Activated CD8-positive, alpha-beta T cell treated with anti-CD3 and anti-CD28 coated beads for 36 hours (primary cell): ENCODE data around the gene SMG7. TPM values are rescaled to one million over a fixed set of nuclear protein-coding genes. Genes with fewer than 3 reads are reported as not detected.

ENCODE experiments used
- ATAC-seq: fragments of 200-7000 bp; cut with Tn5 transposase; one replicate; pipeline ENCODE4 v1.10.0; 2021; ENCODE audit warnings: mild to moderate bottlenecking, moderate library complexity
- CTCF ChIA-PET: fragments of 350-600 bp; sonication (Branson Sonifier 250); formaldehyde crosslinking; loops from one replicate; lab custom pipeline; 2021; ENCODE audit warnings: antibody characterized with exemption; lab: Charles Lee
- POLR2A ChIA-PET: fragments of 350-600 bp; sonication (Branson Sonifier 250); formaldehyde crosslinking; loops from one replicate; lab custom pipeline; 2021; ENCODE audit warnings: antibody characterized with exemption; lab: Charles Lee
- DNase-seq: peaks from one replicate; pipeline ENCODE4 v3.0.0-alpha.2; 2020
- H3K27ac Mint-ChIP-seq: one replicate; pipeline ENCODE4 v1.8.0; 2021; ENCODE audit warnings: mild to moderate bottlenecking, mixed read lengths
- H3K27me3 Mint-ChIP-seq: one replicate; pipeline ENCODE4 v1.8.0; 2021; ENCODE audit warnings: mixed read lengths
- H3K36me3 Mint-ChIP-seq: one replicate; pipeline ENCODE4 v1.8.0; 2021; ENCODE audit warnings: low read depth, mixed read lengths
- H3K4me1 Mint-ChIP-seq: one replicate; pipeline ENCODE4 v1.8.0; 2021; ENCODE audit warnings: low read depth, mixed read lengths
- H3K4me3 Mint-ChIP-seq: one replicate; pipeline ENCODE4 v1.8.0; 2021; ENCODE audit warnings: mild to moderate bottlenecking, moderate library complexity, mixed read lengths
- H3K9me3 Mint-ChIP-seq: one replicate; pipeline ENCODE4 v1.8.0; 2021; ENCODE audit warnings: mixed read lengths
- CTCF ChIP-seq: fragments of 200-600 bp; IDR thresholded peaks from one replicate; pipeline ENCODE4 v1.8.0; 2022; ENCODE audit warnings: antibody characterized with exemption, mild to moderate bottlenecking
- intact Hi-C: fragments of 100-400 bp; cut with micrococcal nuclease; formaldehyde crosslinking; loops from one replicate; pipeline ENCODE4 v1.10.0; 2022
- total RNA-seq, 2 experiments: library from RNA; stranded (reverse); gene quantifications; one replicate each; pipeline ENCODE4 v1.2.3, GENCODE V29; 2021

The SMG7 gene
- total RNA-seq, 2 experiments from 2014 or later = 59.2 to 59.5 TPM

- H3K27ac Mint-ChIP-seq = peak overlapping the region; percentile 14
- ATAC-seq = no peak
Observed at GRCh38 chr1:183522104-183522503, 49.8 kb downstream of the SMG7 start.

DNA sequence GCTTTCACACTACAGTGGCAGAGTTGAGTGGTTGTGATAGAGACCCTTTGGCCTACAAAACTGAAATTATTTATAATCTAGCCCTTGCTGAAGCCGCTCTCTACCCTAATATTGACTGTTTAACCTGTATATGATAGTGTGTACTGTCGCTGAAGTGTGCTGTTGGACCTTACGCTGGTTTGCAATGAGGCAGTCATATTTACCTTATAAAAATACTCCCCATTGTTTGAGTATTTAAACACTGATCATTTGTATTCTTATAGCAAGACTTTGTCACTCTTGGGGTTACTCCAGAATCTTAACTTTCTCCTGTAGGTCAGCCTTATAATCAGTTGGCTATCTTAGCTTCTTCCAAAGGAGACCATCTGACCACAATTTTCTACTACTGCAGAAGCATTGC is 56.3 kb downstream of the SMG7 start:
- ChIA-PET CTCF (no interaction called here), POLR2A (no interaction called here)
- H3K36me3 Mint-ChIP-seq = peaks cover 16% of the 10 kb centered on the region
- H3K27ac Mint-ChIP-seq = no peak overlapping the region
- H3K27me3 Mint-ChIP-seq = no peaks in the 10 kb centered on the region
- ATAC-seq = no peak
- no peak overlapping the region for H3K4me3 Mint-ChIP-seq
- no peaks in the 10 kb centered on the region for H3K9me3 Mint-ChIP-seq
- TF ChIP-seq CTCF = no peak
- peaks cover 3% of the 10 kb centered on the region for H3K4me1 Mint-ChIP-seq
- no peak for DNase-seq
- intact Hi-C loops = no loop called here

More at GRCh38 chr1:183522104-183522503, 49.8 kb downstream of the SMG7 start:
- no peaks in the 10 kb centered on the region for H3K27me3 Mint-ChIP-seq
- H3K4me3 Mint-ChIP-seq = no peak overlapping the region
- intact Hi-C loops = no loop called here
- ChIA-PET POLR2A (no interaction called here), CTCF (interaction anchor here (1.5 kb wide), 1 partner anchor 20 kb away, joined by 3 read pairs; no protein-coding TSS in a partner anchor)
- no peaks in the 10 kb centered on the region for H3K9me3 Mint-ChIP-seq
- DNase-seq = no peak
- peaks cover 31% of the 10 kb centered on the region for H3K36me3 Mint-ChIP-seq
- TF ChIP-seq CTCF = no peak
- peaks cover 6% of the 10 kb centered on the region for H3K4me1 Mint-ChIP-seq

DNA sequence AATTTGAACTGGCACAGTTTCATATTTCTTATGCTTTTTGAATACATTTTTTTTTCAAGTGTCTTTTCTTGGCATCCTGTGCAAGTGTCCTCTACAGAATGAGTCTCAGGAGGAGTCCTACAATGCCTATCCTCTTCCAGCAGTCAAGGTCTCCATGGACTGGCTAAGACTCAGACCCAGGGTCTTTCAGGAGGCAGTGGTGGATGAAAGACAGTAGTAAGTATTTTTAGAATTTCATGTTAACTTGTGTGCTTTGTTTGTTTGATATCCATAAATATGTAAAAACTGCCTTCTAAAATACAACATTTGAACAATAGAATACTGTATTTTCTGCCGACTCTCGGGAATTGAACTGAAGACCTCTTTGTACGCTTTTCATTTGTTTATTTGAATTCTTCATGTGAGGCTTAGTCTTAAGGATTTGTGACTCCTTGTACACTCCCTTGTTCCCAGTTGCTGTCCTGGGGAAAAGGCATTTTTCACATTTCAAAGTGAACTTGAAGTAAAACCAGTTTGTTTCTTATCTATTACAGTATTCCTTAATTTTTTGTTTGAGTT is 61.4 kb downstream of the SMG7 start:
- Mint-ChIP-seq H3K27me3 (no peaks in the 10 kb centered on the region), H3K36me3 (peaks cover 25% of the 10 kb centered on the region), H3K4me3 (no peak overlapping the region), H3K27ac (peak overlapping the region; percentile 63), H3K4me1 (peaks cover 5% of the 10 kb centered on the region), H3K9me3 (no peaks in the 10 kb centered on the region)
- ChIA-PET POLR2A (no interaction called here), CTCF (no interaction called here)
- no peak for ATAC-seq
- intact Hi-C loops = no loop called here
- no peak for TF ChIP-seq CTCF
- DNase-seq = no peak

DNA sequence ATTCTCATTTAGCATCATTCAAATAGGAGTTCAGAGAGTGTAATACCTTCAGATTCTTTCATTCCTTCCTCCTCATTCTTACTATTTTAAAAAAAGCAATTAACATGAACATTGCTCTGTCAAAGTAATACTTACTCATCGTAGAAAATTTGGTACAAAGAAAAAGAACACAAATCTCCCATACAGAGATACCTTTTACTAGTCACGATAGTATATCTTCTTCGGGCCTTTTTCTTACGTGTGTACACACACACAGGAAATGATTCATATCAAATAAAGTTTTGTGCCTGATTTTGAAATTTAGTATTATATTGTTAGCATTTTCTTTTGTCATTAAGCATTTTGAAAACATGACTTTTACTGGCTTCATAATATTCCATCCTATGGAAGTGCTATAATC is 65.1 kb downstream of the SMG7 start:
- intact Hi-C loops = no loop called here
- Mint-ChIP-seq H3K27me3 (no peaks in the 10 kb centered on the region), H3K9me3 (no peaks in the 10 kb centered on the region), H3K4me1 (peaks cover 2% of the 10 kb centered on the region), H3K27ac (peak overlapping the region; percentile 47), H3K4me3 (no peak overlapping the region), H3K36me3 (peaks cover 37% of the 10 kb centered on the region)
- ATAC-seq = no peak
- ChIA-PET POLR2A (no interaction called here), CTCF (no interaction called here)
- DNase-seq = no peak
- TF ChIP-seq CTCF = no peak

DNA sequence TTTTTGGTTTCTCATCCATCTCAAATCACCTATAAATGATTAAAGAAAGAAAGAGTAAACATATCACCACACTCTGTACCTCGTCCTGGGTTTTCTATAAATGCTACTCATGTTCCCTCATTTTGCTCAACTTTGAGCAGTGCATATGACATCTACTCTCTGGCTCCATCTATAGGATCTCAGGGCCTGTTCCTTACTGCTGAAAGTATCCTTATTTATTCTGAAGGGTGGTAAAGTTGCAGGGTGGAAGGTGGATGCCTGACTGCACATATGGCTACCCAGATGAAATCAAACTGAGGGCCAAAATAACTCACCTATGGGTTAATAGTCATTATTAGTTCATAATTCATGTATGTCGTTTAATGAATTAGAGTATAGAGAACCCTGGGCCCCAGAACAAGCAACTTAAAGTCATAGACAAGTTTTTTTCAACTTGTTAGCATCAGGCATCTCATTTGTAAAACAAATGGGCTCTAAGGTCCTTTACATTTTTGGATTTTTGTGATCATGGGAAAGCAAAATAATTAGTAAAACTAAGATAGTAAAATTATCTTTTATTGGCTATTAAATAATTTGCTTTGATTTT is 71.4 kb downstream of the SMG7 start:
- Mint-ChIP-seq H3K4me1 (no peaks in the 10 kb centered on the region), H3K9me3 (no peaks in the 10 kb centered on the region), H3K27ac (peak overlapping the region; percentile 22), H3K36me3 (peaks cover 42% of the 10 kb centered on the region), H3K27me3 (no peaks in the 10 kb centered on the region), H3K4me3 (no peak overlapping the region)
- ChIA-PET POLR2A (no interaction called here), CTCF (no interaction called here)
- TF ChIP-seq CTCF = peak; percentile 60
- no peak for DNase-seq
- intact Hi-C loops = loop anchor here (10.0 kb wide), 1 partner anchor 69 kb away; the partner anchor contains the start of gene SMG7
- peak; percentile 92 for ATAC-seq
